Fibroblast of the aortic adventitia (primary cell): ENCODE data around the gene SMARCA4. TPM values are rescaled to one million over a fixed set of nuclear protein-coding genes. Genes with fewer than 3 reads are reported as not detected.

Source experiments
- DNase-seq: peaks from one replicate; pipeline ENCODE4 v3.0.0-alpha.2; 2010; ENCODE audit warnings: low read depth
- H3K4me3 ChIP-seq: 2 replicates; pipeline ENCODE4 v1.5.1; 2011; ENCODE audit warnings: low read depth, mild to moderate bottlenecking, control low read depth, low read length, moderate library complexity
- CTCF ChIP-seq: IDR thresholded peaks from 2 replicates; pipeline ENCODE4 v1.5.1; 2011; ENCODE audit warnings: mild to moderate bottlenecking, low read length, control low read depth, inconsistent platforms; ENCODE audit not compliant: insufficient read depth
- total RNA-seq: library from RNA; depleted of rRNA; stranded (reverse); fragments of >200 nt; gene quantifications from 2 replicates; pipeline ENCODE4 v1.2.3, GENCODE V29; 2012; ENCODE audit warnings: low replicate concordance

Gene SMARCA4
- total RNA-seq, 1 donor, result 63.8 TPM

- no peak overlapping the region for H3K4me3 ChIP-seq
- no peak for DNase-seq
- TF ChIP-seq CTCF, result no peak
Observed at GRCh38 chr19:10922638-10923014, 38.2 kb upstream of the SMARCA4 start.

DNA sequence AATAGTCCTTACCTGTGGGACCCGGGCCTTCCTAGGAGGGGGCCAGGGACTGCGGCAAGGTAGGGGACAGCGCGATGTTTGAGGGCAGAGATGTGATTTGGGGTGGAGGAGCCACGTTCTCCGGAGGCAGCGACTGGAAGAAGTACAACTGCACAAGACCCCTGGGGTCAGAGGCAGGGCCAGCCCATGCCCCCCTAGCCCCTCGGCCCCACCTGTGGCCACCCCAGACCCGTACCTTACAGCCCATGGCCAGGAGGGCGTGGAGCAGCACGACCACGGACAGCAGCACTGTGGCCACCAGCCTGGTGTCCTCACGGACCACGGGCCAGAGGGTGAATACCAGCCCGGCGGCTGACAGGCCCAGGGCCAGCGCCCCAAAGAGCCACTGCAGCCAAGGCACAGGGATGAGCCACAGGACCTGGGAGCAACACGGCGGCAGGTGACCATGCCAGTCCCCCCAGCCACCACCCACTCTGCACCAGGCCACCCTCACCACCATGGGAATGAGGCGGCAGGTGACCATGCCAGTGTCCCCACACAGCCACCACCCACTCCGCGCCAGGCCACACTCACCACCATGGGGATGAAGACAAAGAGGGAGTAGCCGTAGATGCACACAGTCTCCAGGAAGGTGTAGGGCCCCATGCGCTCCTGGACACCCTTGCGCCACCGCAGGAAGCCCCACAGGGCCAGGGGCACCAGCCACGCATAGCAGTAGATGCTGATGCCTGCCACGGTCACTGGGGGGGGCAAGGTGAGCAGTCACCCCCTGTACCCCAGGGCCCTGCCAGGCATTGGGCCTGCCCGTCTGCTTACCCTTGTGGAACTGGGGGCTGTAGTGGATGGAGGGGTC is 37.3 kb upstream of the SMARCA4 start:
- TF ChIP-seq CTCF, result no peak
- H3K4me3 ChIP-seq, result no peak overlapping the region
- no peak for DNase-seq

DNA sequence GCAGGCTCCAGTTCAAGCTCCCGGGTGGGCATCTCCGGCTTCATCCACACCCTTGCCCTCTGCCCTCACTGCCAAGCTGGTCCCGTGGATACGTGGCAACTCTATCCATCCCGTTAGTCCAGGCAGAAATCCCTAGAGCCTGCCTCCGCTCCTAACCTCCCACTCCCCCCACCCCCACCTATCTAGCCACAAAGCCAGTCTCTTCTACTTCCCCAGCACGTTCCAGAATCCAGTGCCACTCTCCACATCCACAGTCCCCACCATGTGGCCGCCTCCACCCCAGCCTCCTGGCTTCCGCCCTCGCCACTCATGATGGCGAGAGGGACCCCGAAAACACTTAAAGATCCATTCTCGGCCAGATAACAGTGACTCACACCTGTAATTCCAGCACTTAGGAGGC is 36.2 kb upstream of the SMARCA4 start:
- TF ChIP-seq CTCF, result no peak
- no peak overlapping the region for H3K4me3 ChIP-seq
- no peak for DNase-seq

DNA sequence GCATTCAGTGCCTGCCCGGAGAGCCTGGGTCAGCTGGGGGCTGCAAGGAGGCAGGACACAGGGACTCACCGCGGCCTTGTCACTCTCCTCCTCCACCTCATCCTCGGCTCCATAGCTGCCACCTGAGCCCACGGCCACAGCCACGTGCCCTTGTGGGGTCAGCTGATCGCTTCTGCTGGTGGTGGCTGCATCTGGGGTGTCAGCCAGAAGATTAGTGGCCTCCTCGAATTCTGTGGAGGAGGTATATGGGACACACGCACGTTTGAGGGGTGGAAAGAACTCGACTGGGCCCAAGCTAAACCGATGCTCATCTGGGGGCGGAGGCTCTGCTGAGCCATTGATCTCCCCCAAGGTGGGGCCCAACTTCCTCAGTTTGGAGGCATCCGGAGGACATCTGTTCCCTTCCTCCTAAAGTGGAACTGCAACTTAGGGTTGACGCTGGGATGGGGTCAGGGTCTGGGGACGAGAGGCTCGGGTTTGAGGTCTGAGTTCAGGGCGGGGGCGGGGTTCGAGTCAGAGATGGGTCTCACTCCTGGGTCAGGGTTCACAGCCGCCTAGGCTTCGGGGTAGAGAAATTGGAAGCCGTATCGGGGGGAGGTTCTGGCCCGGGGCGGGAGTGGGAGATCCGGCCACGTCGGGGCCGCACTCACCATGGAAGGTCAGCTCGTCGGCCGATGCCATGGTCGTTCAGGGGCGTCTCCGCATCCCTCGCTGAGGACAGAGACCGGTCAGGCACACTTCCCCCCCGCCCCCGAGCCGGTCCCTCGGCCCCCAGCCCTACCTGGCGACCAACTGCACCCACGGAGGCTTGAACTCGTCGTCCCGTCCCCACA is 32.9 kb upstream of the SMARCA4 start:
- no peak for DNase-seq
- no peak for TF ChIP-seq CTCF
- H3K4me3 ChIP-seq, result peak overlapping the region; percentile 87

GRCh38 chr19:10928563-10929401 is 32.0 kb upstream of the SMARCA4 start, which contains the start of the genes TIMM29 and YIPF2:
TIMM29 (plus strand) TSS chr19:10928811; CDS start chr19:10928823, 12 bp downstream.
YIPF2 (minus strand) TSS chr19:10928639; CDS start chr19:10928410, 229 bp downstream.
- peak; percentile 99 for DNase-seq
- TF ChIP-seq CTCF, result no peak
- H3K4me3 ChIP-seq, result peak within 1 kb of the TSS; percentile 88

DNA sequence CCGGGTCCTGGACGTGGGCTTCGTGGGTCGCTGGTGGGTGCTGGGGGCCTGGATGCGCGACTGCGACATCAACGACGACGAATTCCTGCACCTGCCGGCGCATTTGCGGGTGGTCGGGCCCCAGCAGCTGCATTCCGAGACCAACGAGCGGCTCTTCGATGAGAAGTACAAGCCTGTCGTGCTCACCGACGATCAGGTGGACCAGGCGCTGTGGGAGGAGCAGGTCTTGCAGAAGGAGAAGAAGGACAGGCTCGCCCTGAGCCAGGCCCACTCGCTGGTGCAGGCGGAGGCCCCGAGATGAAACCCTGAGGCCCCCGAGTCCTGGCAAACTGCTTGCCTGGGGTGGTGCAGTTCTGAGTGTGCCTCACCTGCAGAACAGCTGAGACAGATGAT is 31.4 kb upstream of the SMARCA4 start:
- TF ChIP-seq CTCF, result no peak
- peak overlapping the region; percentile 88 for H3K4me3 ChIP-seq
- no peak for DNase-seq
